Suprapubic skin (tissue), 4 donors: ENCODE data around the gene WIPF3.

Source experiments
- CTCF ChIP-seq, 2 donors: fragments of 200-600 bp in 1 of 2; fragments of 450-650 bp in 1 of 2; sonication (generic) in 1 of 2; IDR thresholded peaks; one replicate each; pipeline ENCODE4 v1.5.1; 2016 to 2019; ENCODE audit warnings: antibody characterized with exemption in 2 of 2, mild to moderate bottlenecking in 1 of 2, moderate library complexity in 1 of 2
- POLR2A ChIP-seq, 2 donors: fragments of 450-650 bp; IDR thresholded peaks; one replicate each; pipeline ENCODE4 v1.6.1; 2017; ENCODE audit warnings: antibody characterized with exemption in 2 of 2, mild to moderate bottlenecking in 2 of 2, moderate library complexity in 2 of 2
- POLR2AphosphoS5 ChIP-seq, 3 donors: sonication (generic); formaldehyde crosslinking; IDR thresholded peaks; one replicate each; pipeline ENCODE4 v1.6.1; 2017; ENCODE audit warnings: antibody characterized with exemption in 3 of 3

GRCh38 chr7:29858191-29858951 lies 52.1 kb downstream of the WIPF3 start:
- no peak for TF ChIP-seq POLR2AphosphoS5 (IDR thresholded peaks at IDR 0.05)
- no peak for TF ChIP-seq POLR2A (IDR thresholded peaks at IDR 0.05)
- no peak for TF ChIP-seq CTCF (IDR thresholded peaks at IDR 0.05)
